HG02571 (cell line): ENCODE measurements around the gene LRP1B.

Source experiments
- ATAC-seq: cut with Tn5 transposase; IDR thresholded peaks from one replicate; pipeline ENCODE4 v1.9.1; 2021; ENCODE audit warnings: mild to moderate bottlenecking, moderate library complexity; ENCODE audit not compliant: unreplicated experiment

LRP1B gene

GRCh38 chr2:141703501-141703900, 427.3 kb downstream of the LRP1B start:
- ATAC-seq: no peak

GRCh38 chr2:141701618-141702017, 429.2 kb downstream of the LRP1B start:
- ATAC-seq: no peak

GRCh38 chr2:141699573-141699972, 431.2 kb downstream of the LRP1B start:
- ATAC-seq: no peak

- no peak for ATAC-seq
These were observed 432.3 kb downstream of the LRP1B start for GRCh38 chr2:141698500-141698899.

GRCh38 chr2:141697035-141697434, 433.8 kb downstream of the LRP1B start:
- ATAC-seq: no peak

- no peak for ATAC-seq
These were observed 436.6 kb downstream of the LRP1B start for GRCh38 chr2:141694180-141694579.

- no peak for ATAC-seq
These were observed 438.0 kb downstream of the LRP1B start for GRCh38 chr2:141692829-141693228.

- ATAC-seq: no peak
These were observed 454.7 kb downstream of the LRP1B start for GRCh38 chr2:141676139-141676538.

- ATAC-seq: no peak
These were observed 464.6 kb downstream of the LRP1B start for GRCh38 chr2:141666191-141666590.

- ATAC-seq: no peak
These were observed 470.6 kb downstream of the LRP1B start for GRCh38 chr2:141660232-141660631.

- ATAC-seq: no peak
These were observed 476.5 kb downstream of the LRP1B start for GRCh38 chr2:141654311-141654710.

- no peak for ATAC-seq
These were observed 477.6 kb downstream of the LRP1B start for GRCh38 chr2:141653184-141653583.

GRCh38 chr2:141652308-141652707, 478.5 kb downstream of the LRP1B start:
- no peak for ATAC-seq

GRCh38 chr2:141647353-141647752, 483.5 kb downstream of the LRP1B start:
- ATAC-seq: no peak

- no peak for ATAC-seq
These were observed 489.4 kb downstream of the LRP1B start for GRCh38 chr2:141641462-141641861.

- no peak for ATAC-seq
These were observed 491.0 kb downstream of the LRP1B start for GRCh38 chr2:141639809-141640208.

GRCh38 chr2:141633132-141633531, 497.7 kb downstream of the LRP1B start:
- ATAC-seq: no peak

- ATAC-seq: no peak
These were observed 500.3 kb downstream of the LRP1B start for GRCh38 chr2:141630407-141630930.

- no peak for ATAC-seq
These were observed 510.4 kb downstream of the LRP1B start for GRCh38 chr2:141620372-141620771.

GRCh38 chr2:141618457-141618856, 512.4 kb downstream of the LRP1B start:
- ATAC-seq: no peak

- ATAC-seq: no peak
These were observed 518.8 kb downstream of the LRP1B start for GRCh38 chr2:141611981-141612380.

- ATAC-seq: no peak
These were observed 519.6 kb downstream of the LRP1B start for GRCh38 chr2:141611176-141611571.

GRCh38 chr2:141610564-141611175, 520.1 kb downstream of the LRP1B start:
- no peak for ATAC-seq
